Hepatocyte (in vitro differentiated cells): ENCODE data around the gene CCDC86.

ENCODE experiments used
- EZH2 ChIP-seq: fragments of 200-600 bp; sonication (generic); IDR thresholded peaks from 2 replicates; pipeline ENCODE4 v1.6.1; 2016; ENCODE audit warnings: antibody characterized with exemption, mild to moderate bottlenecking, borderline replicate concordance
- TF ChIP-seq, protein P1 (sequence below): fragments of 200-600 bp; sonication (generic); IDR thresholded peaks from 2 replicates; pipeline ENCODE4 v1.5.1; 2016; ENCODE audit warnings: antibody characterized with exemption, mild to moderate bottlenecking; ENCODE audit not compliant: poor library complexity

DNA sequence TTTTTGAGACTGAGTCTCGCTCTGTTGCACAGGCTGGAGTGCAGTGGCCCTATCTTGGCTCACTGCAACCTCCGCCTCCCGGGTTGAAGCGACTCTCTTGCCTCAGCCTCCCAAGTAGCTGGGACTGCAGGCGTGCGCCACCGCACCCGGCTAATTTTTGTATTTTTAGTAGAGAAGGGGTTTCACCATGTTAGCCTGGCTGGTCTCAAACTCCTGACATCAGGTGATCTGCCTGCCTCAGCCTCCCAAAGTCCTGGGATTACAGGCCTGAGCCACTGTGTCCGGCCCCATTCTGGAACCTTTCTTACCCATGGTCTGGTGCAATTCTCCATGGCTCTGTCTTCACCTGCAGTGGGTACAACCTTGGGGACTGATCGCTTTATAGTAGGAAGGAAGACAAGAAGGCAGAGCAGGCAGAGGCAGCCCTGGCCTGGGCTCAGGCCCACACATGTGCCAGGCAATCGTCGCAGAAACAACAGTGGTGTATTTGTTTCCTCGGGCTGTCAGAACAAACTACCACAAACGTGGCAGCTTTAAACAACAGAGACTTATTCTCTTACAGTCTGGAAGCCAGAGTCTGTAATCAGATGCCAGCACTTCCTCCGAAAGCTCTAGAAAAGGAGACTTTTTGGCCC lies 17.8 kb downstream of the CCDC86 start:
- TF ChIP-seq EZH2, result no peak
- TF ChIP-seq, protein P1, sequence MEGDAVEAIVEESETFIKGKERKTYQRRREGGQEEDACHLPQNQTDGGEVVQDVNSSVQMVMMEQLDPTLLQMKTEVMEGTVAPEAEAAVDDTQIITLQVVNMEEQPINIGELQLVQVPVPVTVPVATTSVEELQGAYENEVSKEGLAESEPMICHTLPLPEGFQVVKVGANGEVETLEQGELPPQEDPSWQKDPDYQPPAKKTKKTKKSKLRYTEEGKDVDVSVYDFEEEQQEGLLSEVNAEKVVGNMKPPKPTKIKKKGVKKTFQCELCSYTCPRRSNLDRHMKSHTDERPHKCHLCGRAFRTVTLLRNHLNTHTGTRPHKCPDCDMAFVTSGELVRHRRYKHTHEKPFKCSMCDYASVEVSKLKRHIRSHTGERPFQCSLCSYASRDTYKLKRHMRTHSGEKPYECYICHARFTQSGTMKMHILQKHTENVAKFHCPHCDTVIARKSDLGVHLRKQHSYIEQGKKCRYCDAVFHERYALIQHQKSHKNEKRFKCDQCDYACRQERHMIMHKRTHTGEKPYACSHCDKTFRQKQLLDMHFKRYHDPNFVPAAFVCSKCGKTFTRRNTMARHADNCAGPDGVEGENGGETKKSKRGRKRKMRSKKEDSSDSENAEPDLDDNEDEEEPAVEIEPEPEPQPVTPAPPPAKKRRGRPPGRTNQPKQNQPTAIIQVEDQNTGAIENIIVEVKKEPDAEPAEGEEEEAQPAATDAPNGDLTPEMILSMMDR, result no peak
